HFF-Myc (cell line): ENCODE measurements around the gene RNASE13.

Experiments
- DNase-seq: peaks from one replicate; pipeline ENCODE4 v3.0.0-alpha.2; 2011; ENCODE audit warnings: low read depth; ENCODE audit errors: extremely low read depth
- H3K4me3 ChIP-seq: replicated peaks from 2 replicates; pipeline ENCODE4 v1.5.1; 2011; ENCODE audit warnings: low read depth, mild to moderate bottlenecking, control low read depth, low read length
- TF ChIP-seq, protein P1 (sequence below): IDR thresholded peaks from 2 replicates; pipeline ENCODE4 v1.5.1; 2012; ENCODE audit warnings: mild to moderate bottlenecking, low read depth, low read length, control low read depth; ENCODE audit errors: missing control alignments

RNASE13 gene

DNA sequence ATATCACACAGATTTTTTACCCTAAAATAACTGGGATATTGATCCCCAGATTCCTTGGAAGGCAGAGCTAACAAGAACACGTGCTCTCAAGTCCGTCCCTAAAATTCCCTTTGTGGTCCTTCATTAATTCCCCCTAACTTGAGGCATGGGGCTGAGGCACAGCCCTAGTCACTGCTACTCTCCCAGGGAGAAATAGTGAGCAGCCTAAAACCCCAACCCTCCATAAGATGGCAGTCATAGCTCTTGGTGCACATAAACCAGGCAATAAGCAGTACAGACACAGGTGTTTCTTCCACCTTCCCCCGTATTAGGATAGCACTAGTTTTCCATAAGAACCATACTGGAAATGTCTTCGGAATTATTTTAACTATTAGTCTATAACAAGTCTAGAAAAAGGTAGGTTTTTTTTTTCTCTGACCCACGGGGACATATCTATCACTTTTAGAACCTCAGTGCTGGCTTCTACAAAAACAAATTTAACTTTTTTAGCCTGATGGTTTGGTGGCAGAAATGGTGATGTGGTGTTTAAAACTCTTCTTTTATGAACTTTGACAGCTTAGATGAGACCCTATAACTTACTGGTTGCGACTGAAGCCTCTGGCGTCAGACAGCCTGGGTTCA, 32.4 kb upstream of the RNASE13 start:
- no peak for DNase-seq
- TF ChIP-seq, protein P1, sequence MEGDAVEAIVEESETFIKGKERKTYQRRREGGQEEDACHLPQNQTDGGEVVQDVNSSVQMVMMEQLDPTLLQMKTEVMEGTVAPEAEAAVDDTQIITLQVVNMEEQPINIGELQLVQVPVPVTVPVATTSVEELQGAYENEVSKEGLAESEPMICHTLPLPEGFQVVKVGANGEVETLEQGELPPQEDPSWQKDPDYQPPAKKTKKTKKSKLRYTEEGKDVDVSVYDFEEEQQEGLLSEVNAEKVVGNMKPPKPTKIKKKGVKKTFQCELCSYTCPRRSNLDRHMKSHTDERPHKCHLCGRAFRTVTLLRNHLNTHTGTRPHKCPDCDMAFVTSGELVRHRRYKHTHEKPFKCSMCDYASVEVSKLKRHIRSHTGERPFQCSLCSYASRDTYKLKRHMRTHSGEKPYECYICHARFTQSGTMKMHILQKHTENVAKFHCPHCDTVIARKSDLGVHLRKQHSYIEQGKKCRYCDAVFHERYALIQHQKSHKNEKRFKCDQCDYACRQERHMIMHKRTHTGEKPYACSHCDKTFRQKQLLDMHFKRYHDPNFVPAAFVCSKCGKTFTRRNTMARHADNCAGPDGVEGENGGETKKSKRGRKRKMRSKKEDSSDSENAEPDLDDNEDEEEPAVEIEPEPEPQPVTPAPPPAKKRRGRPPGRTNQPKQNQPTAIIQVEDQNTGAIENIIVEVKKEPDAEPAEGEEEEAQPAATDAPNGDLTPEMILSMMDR: no peak
- no peak overlapping the region for H3K4me3 ChIP-seq

DNA sequence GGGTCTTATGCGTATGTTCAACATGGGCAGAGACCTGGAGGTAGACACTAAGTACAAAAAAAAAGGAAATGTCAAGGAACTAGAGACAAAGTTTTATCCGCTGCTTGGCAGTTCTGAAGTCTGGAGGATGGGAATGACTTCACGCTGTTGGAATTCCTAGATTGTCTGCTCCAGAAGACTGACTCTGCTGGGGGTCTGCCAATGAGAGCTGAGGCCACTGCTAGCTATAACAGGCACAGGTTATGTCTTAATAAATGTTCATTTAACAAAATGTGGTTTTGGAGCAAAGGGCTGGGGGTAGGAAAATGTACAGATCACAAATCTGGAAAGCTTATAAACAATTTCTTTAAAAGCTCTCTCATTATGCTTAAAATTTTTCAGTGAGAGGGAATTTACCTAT, 28.9 kb upstream of the RNASE13 start:
- H3K4me3 ChIP-seq: no peak overlapping the region
- TF ChIP-seq, protein P1: no peak
- no peak for DNase-seq

DNA sequence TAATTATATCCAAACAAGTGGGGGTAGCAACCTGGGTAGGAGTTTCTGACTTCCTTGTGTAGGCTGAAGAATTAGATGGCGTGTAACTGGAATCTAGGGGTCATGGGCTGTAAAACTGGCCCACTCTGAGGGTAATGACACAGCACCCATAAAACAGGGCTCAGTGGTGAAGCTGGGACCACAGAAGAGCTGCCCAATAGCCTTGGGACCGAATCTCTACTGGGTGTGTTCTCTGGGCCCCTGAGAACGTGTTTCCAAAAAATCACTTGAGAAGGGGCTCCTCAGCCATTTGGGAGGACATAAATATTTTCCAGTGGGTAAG, 26.7 kb upstream of the RNASE13 start:
- DNase-seq: no peak
- TF ChIP-seq, protein P1: no peak
- H3K4me3 ChIP-seq: no peak overlapping the region

DNA sequence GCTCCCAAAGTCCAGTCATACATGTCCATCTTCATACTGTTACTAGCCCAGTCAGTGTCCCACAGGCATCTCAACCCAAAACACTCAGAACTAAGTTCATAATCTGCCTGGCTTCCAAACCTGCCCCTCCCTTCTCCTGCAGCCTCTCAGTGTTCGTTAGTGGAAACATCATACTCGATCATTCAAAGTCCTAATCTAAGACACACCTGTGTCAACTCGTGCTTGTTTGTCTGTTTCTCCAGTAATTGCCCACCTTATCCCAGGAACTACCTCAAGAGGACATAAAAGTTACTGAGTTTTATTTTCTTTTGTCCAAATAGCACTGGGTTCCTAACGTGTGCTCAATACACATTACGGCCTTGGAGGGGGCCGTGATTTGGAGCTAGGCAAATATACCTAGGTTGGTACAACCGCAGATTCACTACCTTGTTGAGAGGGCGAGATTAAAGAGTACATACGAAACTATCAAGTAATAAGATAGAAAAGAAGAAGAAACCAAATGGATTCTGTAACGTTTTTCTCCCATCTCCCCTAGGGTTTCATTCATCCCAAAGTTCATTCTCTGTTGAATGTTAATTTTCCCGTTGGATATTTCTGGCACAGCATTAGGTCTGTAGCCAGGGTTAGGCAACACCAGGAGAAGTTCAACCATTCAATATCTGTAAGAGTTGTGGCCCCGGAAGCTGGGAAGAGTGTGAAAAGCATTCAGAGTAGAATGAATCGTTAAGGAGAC, 26.2 kb upstream of the RNASE13 start:
- TF ChIP-seq, protein P1: no peak
- no peak overlapping the region for H3K4me3 ChIP-seq
- no peak for DNase-seq

DNA sequence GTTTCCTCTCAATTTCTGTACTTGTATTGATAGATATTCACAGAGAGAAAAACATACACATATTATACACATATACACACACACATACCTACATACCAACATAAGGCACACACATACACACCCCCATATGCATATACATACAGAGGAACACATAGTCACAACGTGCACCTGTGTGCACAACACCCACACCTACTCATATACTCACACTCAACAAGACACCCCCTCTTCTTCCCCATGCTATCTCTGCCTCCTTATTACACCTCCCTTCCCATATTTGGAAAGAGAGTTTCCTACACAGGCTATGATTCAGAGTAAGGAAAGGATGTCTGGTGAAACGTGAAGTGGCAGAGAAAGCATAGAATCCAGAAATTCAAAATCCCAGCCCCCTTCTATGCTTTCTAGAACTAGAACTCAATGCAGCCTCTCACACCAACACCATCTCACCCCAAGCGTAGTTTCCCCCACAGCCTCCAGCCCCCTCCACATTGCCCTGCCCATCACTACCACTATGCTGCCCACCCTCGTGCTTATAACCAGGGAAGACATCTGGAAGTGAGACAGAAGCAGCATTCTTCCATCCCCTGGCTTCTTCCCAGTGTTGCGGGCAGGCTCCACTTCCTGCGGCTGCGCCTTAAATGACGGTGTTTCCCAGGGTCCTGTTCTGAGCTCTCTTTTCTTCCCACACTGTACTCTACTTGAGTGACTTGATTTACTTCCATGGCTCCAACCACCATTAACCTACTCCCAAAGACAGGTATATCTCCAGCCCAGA, 25.4 kb upstream of the RNASE13 start:
- no peak for DNase-seq
- TF ChIP-seq, protein P1: no peak
- no peak overlapping the region for H3K4me3 ChIP-seq

DNA sequence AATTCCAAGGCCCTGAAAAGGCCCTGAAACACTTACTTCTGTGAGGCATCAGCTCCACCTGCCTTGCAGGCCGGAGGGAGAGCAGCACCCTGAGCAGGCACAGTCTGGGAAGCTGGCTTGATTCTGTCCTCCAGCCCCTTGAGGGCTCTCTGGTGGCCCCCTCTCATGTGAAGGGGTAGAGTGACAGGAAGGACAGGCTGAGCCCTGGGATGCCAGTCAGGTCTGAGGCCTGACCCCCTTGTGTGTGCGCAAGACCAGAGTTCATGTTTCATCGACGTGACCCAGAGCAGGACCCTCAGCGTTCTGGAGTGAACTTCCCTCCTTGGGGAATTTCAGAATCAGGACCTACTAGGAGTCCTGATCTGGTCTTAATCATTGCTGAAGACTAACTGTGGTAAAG, 24.3 kb upstream of the RNASE13 start:
- no peak overlapping the region for H3K4me3 ChIP-seq
- TF ChIP-seq, protein P1: no peak

More for the DNA sequence above, 24.3 kb upstream of the RNASE13 start:
- DNase-seq: no peak
